Muscle of leg (tissue), 11 donors: ENCODE results near the gene RGS8. TPM values are rescaled to one million over a fixed set of nuclear protein-coding genes. Genes with fewer than 3 reads are reported as not detected.

ENCODE experiments used
- DNase-seq: peaks from one replicate; pipeline ENCODE4 v3.0.0; 2013
- H3K27ac ChIP-seq: one replicate; pipeline ENCODE4 v1.5.1; 2013; ENCODE audit warnings: mild to moderate bottlenecking, low read length, control low read depth
- H3K27me3 ChIP-seq: one replicate; pipeline ENCODE4 v1.6.1; 2013; ENCODE audit warnings: low read length; ENCODE audit not compliant: control insufficient read depth, insufficient read depth
- H3K36me3 ChIP-seq: one replicate; pipeline ENCODE4 v1.6.1; 2013; ENCODE audit warnings: low read length; ENCODE audit not compliant: control insufficient read depth, insufficient read depth
- H3K4me1 ChIP-seq: one replicate; pipeline ENCODE4 v1.6.1; 2013; ENCODE audit warnings: low read length; ENCODE audit not compliant: control insufficient read depth, insufficient read depth
- H3K4me3 ChIP-seq: one replicate; pipeline ENCODE4 v1.5.1; 2013; ENCODE audit warnings: low read length, control low read depth
- H3K9me3 ChIP-seq: replicated peaks from 2 replicates; pipeline ENCODE4 v1.6.1; 2013; ENCODE audit warnings: low read depth, low read length; ENCODE audit not compliant: control insufficient read depth
- WGBS: methylation state at CpG from one replicate; pipeline ENCODE4 v1.1.5; 2013; ENCODE audit warnings: missing lambda C conversion rate; ENCODE audit not compliant: insufficient coverage; 5-methylcytosine and 5-hydroxymethylcytosine counted together
- polyA plus RNA-seq, 8 donors: library from polyadenylated mRNA; unstranded; fragments of 120-200 nt; gene quantifications; one replicate each; pipeline versions ENCODE4 v1.2.1 to v1.2.3, GENCODE V29; 2013; ENCODE audit warnings: inconsistent platforms in 1 of 8, low replicate concordance in 1 of 8; ENCODE audit not compliant: insufficient read length in 8 of 8, insufficient read depth in 1 of 8
- total RNA-seq: library from RNA; stranded (reverse); fragments of 120-200 nt; gene quantifications from one replicate; pipeline ENCODE4 v1.2.4, GENCODE V29; 2013

RGS8 gene
- total and polyA plus RNA-seq, 9 donors, result 0.04 to 0.18 (median 0.10) TPM; not detected in 1

- DNase-seq, result no peak
- no peaks in the 10 kb centered on the region for H3K9me3 ChIP-seq
- no peak overlapping the region for H3K4me3 ChIP-seq
- WGBS, result 86% methylated on average over 3 of the region's 3 CpGs
- H3K4me1 ChIP-seq, result peaks cover 11% of the 10 kb centered on the region
- H3K27ac ChIP-seq, result no peak overlapping the region
- H3K27me3 ChIP-seq, result no peaks in the 10 kb centered on the region
- no peaks in the 10 kb centered on the region for H3K36me3 ChIP-seq
Observed at GRCh38 chr1:182643699-182644098, 40.7 kb downstream of the RGS8 start.

GRCh38 chr1:182642461-182642860, 41.9 kb downstream of the RGS8 start:
- no peaks in the 10 kb centered on the region for H3K9me3 ChIP-seq
- 81% methylated on average over 3 of the region's 8 CpGs for WGBS
- H3K4me3 ChIP-seq, result no peak overlapping the region
- DNase-seq, result no peak
- no peaks in the 10 kb centered on the region for H3K36me3 ChIP-seq
- H3K27ac ChIP-seq, result no peak overlapping the region
- no peaks in the 10 kb centered on the region for H3K27me3 ChIP-seq
- peaks cover 11% of the 10 kb centered on the region for H3K4me1 ChIP-seq

GRCh38 chr1:182641561-182641960, 42.8 kb downstream of the RGS8 start:
- Histone ChIP-seq H3K27ac (no peak overlapping the region), H3K9me3 (no peaks in the 10 kb centered on the region), H3K36me3 (no peaks in the 10 kb centered on the region), H3K4me1 (peaks cover 9% of the 10 kb centered on the region), H3K4me3 (no peak overlapping the region), H3K27me3 (no peaks in the 10 kb centered on the region)
- DNase-seq, result no peak
- WGBS, result 83% methylated on average over 1 of the region's 5 CpGs

GRCh38 chr1:182639330-182639729, 45.1 kb downstream of the RGS8 start:
- no CpG with 5 or more reads among the region's 1 CpG for WGBS
- Histone ChIP-seq H3K36me3 (no peaks in the 10 kb centered on the region), H3K4me3 (no peak overlapping the region), H3K9me3 (no peaks in the 10 kb centered on the region), H3K27me3 (no peaks in the 10 kb centered on the region), H3K4me1 (peaks cover 16% of the 10 kb centered on the region), H3K27ac (no peak overlapping the region)
- DNase-seq, result no peak

- WGBS, result 90% methylated on average over 4 of the region's 5 CpGs
Observed at GRCh38 chr1:182637769-182638168, 46.6 kb downstream of the RGS8 start.

GRCh38 chr1:182635871-182636270, 48.5 kb downstream of the RGS8 start:
- no CpG with 5 or more reads among the region's 2 CpGs for WGBS
- Histone ChIP-seq H3K27ac (no peak overlapping the region), H3K27me3 (no peaks in the 10 kb centered on the region), H3K4me3 (no peak overlapping the region), H3K9me3 (no peaks in the 10 kb centered on the region), H3K4me1 (peaks cover 27% of the 10 kb centered on the region), H3K36me3 (no peaks in the 10 kb centered on the region)
- DNase-seq, result no peak

More at GRCh38 chr1:182637769-182638168, 46.6 kb downstream of the RGS8 start:
- no peaks in the 10 kb centered on the region for H3K36me3 ChIP-seq
- H3K27me3 ChIP-seq, result no peaks in the 10 kb centered on the region
- H3K4me1 ChIP-seq, result peaks cover 27% of the 10 kb centered on the region
- H3K9me3 ChIP-seq, result no peaks in the 10 kb centered on the region
- H3K4me3 ChIP-seq, result no peak overlapping the region
- no peak overlapping the region for H3K27ac ChIP-seq
- no peak for DNase-seq

Other genes starting within 250 kb of the RGS8 start
- not detected for gene RGSL1, start 234.4 kb downstream of the RGS8 start, total RNA-seq
- under 1 TPM in 1 of 8 donors, not detected in 7; 0.43 TPM for gene RGSL1, start 234.4 kb downstream of the RGS8 start, polyA plus RNA-seq
- gene RNASEL, start 95.3 kb downstream of the RGS8 start, total RNA-seq, result 6.7 TPM
- 1 to 10 TPM; 2.6 to 6.3 (median 3.7) TPM for gene RNASEL, start 95.3 kb downstream of the RGS8 start, polyA plus RNA-seq
- 8.2 TPM for gene RGS16, start 80.2 kb downstream of the RGS8 start, total RNA-seq
- 10 to 100 TPM in 2 of 8 donors, 1 to 10 TPM in 6; 5.4 to 17.4 (median 9.2) TPM for gene RGS16, start 80.2 kb downstream of the RGS8 start, polyA plus RNA-seq
- 6.3 TPM for gene NPL, start 105.2 kb upstream of the RGS8 start, total RNA-seq
- gene NPL, start 105.2 kb upstream of the RGS8 start, polyA plus RNA-seq, result 10 to 100 TPM in 1 of 8 donors, 1 to 10 TPM in 7; 4.9 to 10.8 (median 7.4) TPM
- 102 TPM for gene DHX9, start 154.8 kb upstream of the RGS8 start, total RNA-seq
- 100 to 1,000 TPM; 115 to 161 (median 133) TPM for gene DHX9, start 154.8 kb upstream of the RGS8 start, polyA plus RNA-seq